Retinal pigment epithelial cell (primary cell): ENCODE measurements around the gene WDR37.

Source experiments
- DNase-seq: peaks from one replicate; pipeline ENCODE4 v3.0.0-alpha.2; 2010; ENCODE audit warnings: low read depth
- H3K4me3 ChIP-seq: 2 replicates; pipeline ENCODE4 v1.5.1; 2011; ENCODE audit warnings: mild to moderate bottlenecking, low read length, control low read depth, moderate library complexity
- CTCF ChIP-seq: conservative IDR thresholded peaks from 2 replicates; pipeline ENCODE4 v1.5.1; 2011; ENCODE audit warnings: low read depth, low read length, control low read depth, inconsistent platforms

The WDR37 gene

GRCh38 chr10:1094112-1095057 lies 38.2 kb downstream of the WDR37 start:
- TF ChIP-seq CTCF: no peak
- DNase-seq: no peak
- no peak overlapping the region for H3K4me3 ChIP-seq

DNA sequence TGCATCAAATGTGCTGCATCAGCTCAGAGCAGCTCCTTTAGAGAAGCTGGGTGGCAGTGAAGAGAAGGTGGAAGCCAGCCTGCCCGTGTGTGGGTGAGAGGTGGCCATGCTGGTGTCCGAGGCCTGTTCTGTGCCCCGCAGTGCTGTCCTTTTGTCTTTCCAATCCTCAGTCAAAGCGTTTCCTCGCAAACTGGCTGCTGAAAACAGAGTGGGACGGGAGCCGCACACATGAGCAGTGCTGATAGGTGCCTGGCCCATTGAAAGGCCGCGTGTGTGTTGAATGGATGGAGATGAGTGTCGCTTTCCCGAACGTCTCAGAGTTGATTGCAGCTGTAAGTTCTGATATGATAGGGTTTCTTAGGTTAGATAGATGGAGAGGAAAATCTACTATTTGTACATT lies 39.3 kb downstream of the WDR37 start:
- DNase-seq: no peak
- no peak overlapping the region for H3K4me3 ChIP-seq
- TF ChIP-seq CTCF: no peak

- H3K4me3 ChIP-seq: no peak overlapping the region
- no peak for DNase-seq
- no peak for TF ChIP-seq CTCF
Measured at GRCh38 chr10:1096287-1096889, 40.2 kb downstream of the WDR37 start.

DNA sequence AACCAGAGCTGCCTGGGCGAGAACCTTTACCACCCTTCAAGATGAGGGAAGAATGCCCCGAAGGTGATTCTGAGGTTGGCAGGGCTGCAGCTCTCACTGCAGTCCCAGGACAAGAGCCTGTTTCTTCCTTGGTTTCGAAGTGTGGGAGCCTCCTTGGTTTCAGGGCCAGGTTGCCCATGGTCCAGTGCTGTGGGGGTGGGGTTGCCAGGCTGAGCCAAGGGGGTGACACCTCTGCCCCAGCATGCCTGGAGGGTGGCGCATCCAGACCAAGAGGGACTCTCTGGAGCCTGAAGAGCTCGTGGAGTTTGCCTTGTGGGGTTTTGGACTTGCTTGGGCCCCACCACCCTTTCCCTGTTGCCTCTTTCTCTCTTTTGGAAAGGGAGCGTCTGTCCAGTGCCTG lies 41.3 kb downstream of the WDR37 start:
- no peak for TF ChIP-seq CTCF
- no peak overlapping the region for H3K4me3 ChIP-seq
- DNase-seq: no peak

DNA sequence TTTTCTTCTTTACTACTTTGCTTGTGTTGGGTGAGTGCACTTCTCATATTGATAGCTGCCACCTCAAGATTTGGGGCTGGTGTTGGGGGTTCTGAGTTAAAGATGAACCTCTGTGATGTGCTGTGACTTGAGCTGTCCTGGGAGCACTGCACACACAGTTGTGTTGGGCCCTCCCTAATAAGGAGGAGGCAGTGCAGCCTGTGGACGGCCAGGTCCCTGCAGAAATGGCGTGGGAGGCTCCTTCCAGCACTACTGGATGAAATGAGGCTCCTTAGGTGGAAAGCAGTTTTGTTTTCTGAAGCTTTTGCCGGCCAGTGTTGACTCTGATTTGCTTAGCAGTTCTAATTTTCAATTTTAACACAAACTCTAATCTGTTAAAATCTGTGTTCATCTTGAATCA lies 44.0 kb downstream of the WDR37 start:
- H3K4me3 ChIP-seq: no peak overlapping the region
- no peak for DNase-seq
- TF ChIP-seq CTCF: no peak

DNA sequence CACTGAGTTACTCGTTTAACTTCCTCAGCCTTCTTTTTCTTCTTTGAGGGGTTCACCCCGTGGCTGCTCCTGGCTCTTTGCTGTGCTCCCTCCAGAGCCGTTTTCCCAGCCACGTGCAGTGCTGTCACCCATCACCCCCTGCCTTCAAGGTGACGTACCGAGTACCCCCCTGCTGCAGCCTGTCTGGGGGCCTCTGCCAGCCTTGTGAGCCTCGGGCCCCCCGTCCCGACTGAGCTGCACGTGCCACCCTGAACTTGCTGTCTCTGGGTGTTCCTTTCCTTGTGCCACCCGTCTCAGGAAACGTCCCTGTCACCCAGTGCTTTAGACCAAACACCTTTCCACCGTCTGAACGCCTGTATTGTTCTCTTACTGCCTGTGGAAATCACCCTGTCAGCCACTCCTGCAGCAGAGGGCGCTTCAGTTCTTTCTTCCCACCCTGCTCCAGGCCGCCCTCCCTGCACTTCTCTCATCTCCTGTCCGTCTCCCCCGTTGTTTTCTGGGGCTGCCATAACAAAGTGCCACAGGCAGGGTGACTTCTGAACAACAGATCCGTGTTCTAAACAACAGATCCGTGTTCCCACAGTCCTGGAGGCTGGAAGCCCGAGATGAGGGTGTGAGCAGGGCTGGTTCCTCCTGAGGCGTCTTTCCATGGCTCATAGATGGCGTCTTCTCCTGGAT lies 44.6 kb downstream of the WDR37 start:
- no peak for DNase-seq
- peak; percentile 26 for TF ChIP-seq CTCF
- no peak overlapping the region for H3K4me3 ChIP-seq
